Adrenal gland (tissue), 5 donors: ENCODE data around the gene SEPTIN8.

ENCODE experiments used
- CTCF ChIP-seq, 6 experiments: fragments of 450-650 bp in 4 of 6; fragments of 200-600 bp in 2 of 6; sonication (generic) in 1 of 6; IDR thresholded peaks; 1 replicate in 5 of 6; 2 replicates in 1 of 6; pipeline versions ENCODE4 v1.5.1 to v1.8.0; 2016 to 2021; ENCODE audit warnings: antibody characterized with exemption in 6 of 6, mild to moderate bottlenecking in 2 of 6, moderate library complexity in 1 of 6
- POLR2A ChIP-seq, 2 donors: fragments of 450-650 bp; IDR thresholded peaks; one replicate each; pipeline ENCODE4 v1.6.1; 2017; ENCODE audit warnings: antibody characterized with exemption in 2 of 2, mild to moderate bottlenecking in 2 of 2, moderate library complexity in 1 of 2
- donor health status: DM: no; HTN: no; CAD: no.

GRCh38 chr5:132797651-132798050 lies 20.6 kb upstream of the SEPTIN8 start:
- TF ChIP-seq POLR2A (IDR thresholded peaks at IDR 0.05) (no peak), CTCF (IDR thresholded peaks at IDR 0.05) (no peak)
